Stimulated activated naive CD4-positive, alpha-beta T cell (primary cell): Measurements from ENCODE around the gene MMRN2.
"Not testable (repeated sequence)": the region's sequence is repeated elsewhere in the genome, so short reads cannot be mapped to it uniquely, and the experiment has no call there.

Experiments used
- DNase-seq, 6 experiments: peaks; one replicate each; lab custom pipeline; 2025; lab: John Stamatoyannopoulos, UW

The MMRN2 gene

DNA sequence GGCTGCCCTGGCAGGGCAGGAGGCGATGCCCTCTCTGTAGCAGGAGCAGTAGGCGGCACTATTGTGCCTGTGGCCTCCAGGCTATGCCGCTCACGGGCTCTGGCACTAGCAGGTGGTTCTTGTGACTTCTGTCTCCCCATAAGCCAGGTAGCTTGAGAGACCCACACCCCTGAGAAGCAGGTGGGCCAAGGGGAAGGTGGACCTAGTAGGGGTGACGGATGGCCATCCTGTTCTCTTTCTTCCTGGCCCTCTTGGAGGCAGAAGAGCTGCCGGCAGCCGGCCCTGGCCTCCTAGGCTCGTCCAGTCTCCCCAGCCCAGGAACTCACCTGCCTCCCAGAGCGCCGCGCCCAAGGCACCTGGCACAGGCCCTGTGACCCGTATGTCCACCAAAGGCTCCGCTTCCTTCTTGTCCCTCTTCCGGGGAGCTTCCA, 15.4 kb downstream of the MMRN2 start:
- no peak for DNase-seq

- DNase-seq = no peak
These were observed 16.0 kb downstream of the MMRN2 start for GRCh38 chr10:86941426-86941825.

GRCh38 chr10:86940677-86941076, 16.7 kb downstream of the MMRN2 start:
- DNase-seq = no peak

DNA sequence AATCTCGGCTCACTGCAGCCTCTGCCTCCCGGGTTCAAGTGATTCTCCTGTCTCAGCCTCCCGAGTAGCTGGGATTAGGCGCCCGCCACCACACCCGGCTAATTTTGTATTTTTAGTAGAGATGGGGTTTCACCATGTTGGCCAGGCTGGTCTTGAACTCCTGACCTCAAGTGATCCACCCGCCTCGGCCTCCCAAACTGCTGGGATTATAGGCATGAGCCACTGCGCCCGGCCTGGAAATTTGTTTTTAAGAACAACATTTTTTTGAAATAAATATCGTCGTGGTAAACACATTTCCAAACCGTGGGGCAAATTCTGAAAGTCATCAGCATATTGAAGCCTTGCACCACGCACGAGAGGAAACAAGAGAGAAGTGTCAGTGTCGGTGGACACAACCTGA, 17.3 kb downstream of the MMRN2 start:
- DNase-seq = not testable (repeated sequence)

DNA sequence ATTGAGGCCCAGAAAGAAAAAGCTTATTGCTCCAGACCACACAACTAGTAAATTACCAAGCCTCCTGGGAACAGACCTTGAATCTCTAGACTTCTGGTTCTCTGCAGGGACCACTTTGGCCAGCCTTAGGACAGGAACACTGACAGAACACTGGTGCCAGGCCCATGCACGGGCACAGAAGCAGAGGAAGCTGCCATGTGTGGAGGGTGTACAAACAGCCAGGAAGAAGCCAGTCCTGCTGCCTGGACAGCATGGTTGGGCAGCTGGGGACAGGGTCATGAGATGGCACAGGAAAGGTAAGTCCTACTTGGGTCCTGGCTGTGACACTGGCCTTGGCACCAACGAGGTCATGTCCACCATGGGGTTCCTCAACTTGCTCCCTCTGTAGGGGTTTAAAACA, 19.2 kb downstream of the MMRN2 start:
- DNase-seq = no peak

DNA sequence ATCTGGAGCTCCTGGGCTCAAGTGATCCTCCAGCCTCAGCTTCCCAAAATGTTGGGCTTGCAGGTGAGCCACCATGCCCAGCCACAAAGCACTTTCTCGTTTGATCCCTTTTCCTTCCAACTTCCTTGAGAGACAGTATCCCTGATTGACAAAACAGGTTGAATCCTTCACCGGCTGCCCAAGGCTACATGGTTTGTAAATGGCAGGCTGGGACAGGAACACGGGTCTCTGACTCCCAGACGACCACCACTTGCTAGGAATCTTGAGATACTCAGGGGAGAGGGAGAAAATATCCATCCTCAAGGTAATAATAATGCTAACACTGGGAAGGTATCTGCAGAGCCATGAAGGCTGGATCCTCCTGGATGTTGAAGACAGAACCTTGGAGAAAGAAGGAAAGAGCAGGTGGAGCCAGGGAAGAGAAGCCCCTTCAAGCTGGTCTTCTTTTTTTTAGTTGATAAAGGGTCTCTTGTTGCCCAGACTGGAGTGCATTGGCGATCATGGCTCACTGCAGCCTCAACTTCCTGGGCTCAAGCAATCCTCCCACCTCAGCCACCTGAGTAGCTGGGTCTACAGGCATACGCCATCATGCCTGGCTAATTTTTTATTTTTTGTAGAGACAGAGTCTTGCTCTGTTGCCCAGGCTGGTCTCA, 19.8 kb downstream of the MMRN2 start:
- DNase-seq = no peak

DNA sequence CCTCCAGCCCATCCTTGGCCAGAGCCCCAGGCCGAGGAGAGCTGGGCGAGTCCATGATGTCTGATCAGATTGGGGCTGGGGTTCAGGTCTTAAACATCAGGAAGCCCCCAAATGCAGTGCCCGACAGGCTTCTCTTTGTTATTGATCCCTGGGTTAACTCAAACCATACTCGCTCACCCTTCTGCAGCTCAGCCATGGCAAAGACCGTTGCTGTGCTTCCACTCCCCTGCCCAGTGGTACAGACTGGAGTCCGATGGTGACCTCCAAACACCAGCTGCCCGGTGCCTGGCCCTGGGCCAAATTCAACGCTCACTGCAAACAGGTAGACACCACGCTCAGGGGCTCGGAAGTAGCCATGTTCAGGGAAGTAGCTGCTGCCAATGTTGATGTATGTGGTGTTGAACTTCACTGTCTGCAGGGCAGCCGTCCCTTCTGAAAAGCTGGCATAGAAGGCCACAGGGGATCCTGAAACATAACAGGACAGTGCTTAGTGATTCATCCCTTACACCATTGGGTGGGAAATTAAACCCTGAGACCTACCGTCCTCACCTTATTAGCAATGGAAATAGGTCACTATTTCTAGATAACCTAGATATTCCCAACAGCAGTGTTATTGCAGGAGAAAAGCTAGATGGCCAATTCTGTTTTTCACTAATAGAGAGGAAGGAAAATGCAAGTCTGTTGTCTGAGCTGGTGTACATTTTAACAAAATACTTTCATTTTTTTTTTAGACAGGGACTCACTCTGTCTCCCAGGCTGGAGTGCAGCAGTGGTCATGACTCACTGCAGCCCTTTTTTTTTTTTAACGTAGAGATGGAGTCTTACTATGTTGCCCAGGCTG, 20.5 kb downstream of the MMRN2 start:
- DNase-seq = no peak

GRCh38 chr10:86934162-86934711, 23.2 kb downstream of the MMRN2 start:
- DNase-seq = not testable (repeated sequence)

- no peak for DNase-seq
These were observed 24.7 kb downstream of the MMRN2 start for GRCh38 chr10:86932674-86933073.

DNA sequence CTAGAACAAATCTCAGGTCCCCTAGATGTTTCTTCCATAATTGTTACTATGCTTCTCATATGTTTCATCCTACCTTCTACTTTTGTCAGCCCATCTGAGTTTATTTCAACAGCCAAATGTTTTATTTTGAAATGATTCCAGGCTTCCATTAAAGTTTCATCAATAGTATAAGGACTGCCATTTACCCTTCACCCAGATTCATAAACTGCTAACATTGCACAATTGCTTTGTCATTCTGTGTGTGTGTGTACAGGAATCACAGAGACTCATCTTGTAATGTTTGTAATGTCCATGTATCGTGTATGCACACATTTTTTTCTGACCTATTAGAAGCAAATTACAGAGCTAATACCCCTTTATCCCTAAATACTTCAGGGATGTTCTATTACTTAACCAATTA, 25.5 kb downstream of the MMRN2 start:
- no peak for DNase-seq

- no peak for DNase-seq
These were observed 27.7 kb downstream of the MMRN2 start for GRCh38 chr10:86929468-86930380.

DNA sequence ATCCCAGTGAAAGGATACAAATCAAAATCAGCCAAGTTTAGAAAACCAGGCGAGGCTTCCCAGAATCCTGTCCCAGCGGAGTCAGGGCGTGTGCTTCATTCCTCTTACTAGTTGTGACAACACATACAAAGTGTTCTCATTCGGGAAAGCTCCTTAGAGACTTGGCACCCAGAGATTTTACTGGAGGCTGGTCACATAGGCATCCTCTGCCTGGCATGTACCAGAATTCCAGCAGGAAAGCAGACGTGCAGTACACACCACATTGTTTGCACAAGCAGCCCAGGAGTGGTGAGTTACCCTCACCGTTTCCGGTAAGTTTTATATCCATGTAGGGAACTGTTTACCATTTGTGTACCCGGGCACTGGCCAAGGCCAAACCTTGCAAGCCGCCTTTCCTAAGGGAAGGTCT, 34.9 kb downstream of the MMRN2 start:
- no peak for DNase-seq

DNA sequence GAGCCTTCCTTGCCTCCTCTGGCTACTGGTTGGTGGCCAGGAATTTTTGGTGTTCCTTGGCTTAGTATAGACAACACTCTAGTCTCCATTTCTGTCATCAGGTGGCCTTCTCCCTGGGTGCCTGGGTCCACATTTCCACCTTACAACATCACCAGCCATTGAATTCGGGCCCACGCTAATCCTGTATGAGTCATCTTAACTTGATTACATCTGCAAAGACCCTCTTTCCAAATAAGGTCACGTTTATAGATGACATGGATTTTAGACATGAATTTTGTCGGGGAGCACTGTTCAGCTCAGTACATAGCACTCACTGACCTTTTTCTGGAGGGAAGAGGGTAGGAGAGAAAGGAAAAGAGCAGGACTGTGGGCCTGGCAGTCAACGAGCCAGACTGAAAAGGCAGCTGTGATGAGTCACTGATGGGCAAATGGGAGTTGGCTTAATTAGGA, 39.4 kb downstream of the MMRN2 start:
- DNase-seq = no peak

- DNase-seq = no peak
These were observed 42.7 kb downstream of the MMRN2 start for GRCh38 chr10:86914734-86915133.

GRCh38 chr10:86905429-86905828, 52.0 kb downstream of the MMRN2 start:
- no peak for DNase-seq

DNA sequence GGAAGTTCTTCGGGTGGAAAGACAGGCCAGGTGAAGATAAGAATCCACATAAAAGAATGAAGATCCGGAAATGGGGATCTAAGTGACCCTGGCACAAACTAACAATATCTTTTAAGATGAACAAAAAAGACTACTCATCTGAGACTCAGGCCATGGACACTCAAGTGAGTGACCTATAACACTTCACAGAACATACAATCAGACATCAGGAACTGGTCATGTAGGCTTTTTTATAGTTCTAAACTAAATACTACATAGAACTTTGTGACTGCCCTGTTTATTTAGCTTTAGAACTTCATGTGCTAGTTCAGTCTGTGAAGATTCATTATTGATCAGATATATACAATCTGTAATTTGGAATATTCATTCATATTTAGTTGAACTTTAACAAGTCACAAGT, 52.8 kb downstream of the MMRN2 start:
- no peak for DNase-seq

GRCh38 chr10:86900955-86901354, 56.5 kb downstream of the MMRN2 start:
- DNase-seq = no peak

DNA sequence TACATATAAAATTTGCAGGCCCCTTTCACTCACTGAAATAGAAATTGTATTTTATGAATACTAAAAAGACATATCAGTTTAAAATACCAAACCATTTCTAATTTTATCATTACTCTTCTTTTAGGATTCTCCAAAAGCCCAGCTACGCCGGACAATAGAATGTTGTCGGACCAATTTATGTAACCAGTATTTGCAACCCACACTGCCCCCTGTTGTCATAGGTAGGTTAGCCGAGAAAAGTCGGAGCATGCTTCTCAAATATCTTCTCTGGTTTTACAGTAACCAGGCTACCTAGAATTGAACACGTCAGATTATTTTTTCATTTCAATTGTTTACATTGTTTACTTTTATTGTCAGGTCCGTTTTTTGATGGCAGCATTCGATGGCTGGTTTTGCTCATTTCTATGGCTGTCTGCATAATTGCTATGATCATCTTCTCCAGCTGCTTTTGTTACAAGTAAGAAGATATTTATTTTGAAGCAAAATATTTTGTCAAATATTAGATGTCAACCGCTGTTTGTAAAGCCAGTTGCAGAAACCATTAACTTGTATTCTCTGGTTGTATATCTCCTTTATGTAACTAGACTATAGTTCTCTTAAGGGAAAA, 57.6 kb downstream of the MMRN2 start:
- DNase-seq = peak in 4 of 6 experiments; percentile 9 to 28 (median 14)

- no peak for DNase-seq
These were observed 58.3 kb downstream of the MMRN2 start for GRCh38 chr10:86899132-86899531.

GRCh38 chr10:86898511-86898910, 58.9 kb downstream of the MMRN2 start:
- DNase-seq = no peak

GRCh38 chr10:86889997-86890396, 67.4 kb downstream of the MMRN2 start:
- DNase-seq = no peak
